ENCODE measurements around the gene SCN1A.
A peak's percentile ranks its signal among the peaks of the same experiment; 100 is the strongest.
"Not testable (repeated sequence)": the region's sequence is repeated elsewhere in the genome, so short reads cannot be mapped to it uniquely, and the experiment has no call there.

SCN1A gene

GRCh38 chr2:166112193-166112605, 15.6 kb downstream of the SCN1A start:
- no peaks in the 10 kb centered on the region for H3K36me3 ChIP-seq (ENCODE audit: insufficient read depth, low read length)
- no peak overlapping the region for H3K4me3 ChIP-seq (ENCODE audit: low read depth, low read length)
- H3K4me1 ChIP-seq (ENCODE audit: control insufficient read depth, insufficient read depth, low read length, unreplicated experiment) = peaks cover 21% of the 10 kb centered on the region
- no peak overlapping the region for H3K27ac ChIP-seq (ENCODE audit: low read depth, low read length)
- H3K79me2 ChIP-seq (ENCODE audit: control insufficient read depth, insufficient read depth, low read length, unreplicated experiment) = no peaks in the 10 kb centered on the region
- H2AFZ ChIP-seq (ENCODE audit: low read length, unreplicated experiment) = no peak overlapping the region
- no peaks in the 10 kb centered on the region for H3K27me3 ChIP-seq (ENCODE audit: insufficient read depth, low read length)

GRCh38 chr2:166106431-166107015, 21.3 kb downstream of the SCN1A start:
- Histone ChIP-seq H3K36me3 (ENCODE audit: insufficient read depth, low read length) (no peaks in the 10 kb centered on the region), H3K4me3 (ENCODE audit: low read depth, low read length) (no peak overlapping the region), H3K27ac (ENCODE audit: low read depth, low read length) (no peak overlapping the region), H3K27me3 (ENCODE audit: insufficient read depth, low read length) (no peaks in the 10 kb centered on the region), H3K79me2 (ENCODE audit: control insufficient read depth, insufficient read depth, low read length, unreplicated experiment) (no peaks in the 10 kb centered on the region), H3K4me1 (ENCODE audit: control insufficient read depth, insufficient read depth, low read length, unreplicated experiment) (peaks cover 10% of the 10 kb centered on the region), H2AFZ (ENCODE audit: low read length, unreplicated experiment) (peak overlapping the region; percentile 42)

DNA sequence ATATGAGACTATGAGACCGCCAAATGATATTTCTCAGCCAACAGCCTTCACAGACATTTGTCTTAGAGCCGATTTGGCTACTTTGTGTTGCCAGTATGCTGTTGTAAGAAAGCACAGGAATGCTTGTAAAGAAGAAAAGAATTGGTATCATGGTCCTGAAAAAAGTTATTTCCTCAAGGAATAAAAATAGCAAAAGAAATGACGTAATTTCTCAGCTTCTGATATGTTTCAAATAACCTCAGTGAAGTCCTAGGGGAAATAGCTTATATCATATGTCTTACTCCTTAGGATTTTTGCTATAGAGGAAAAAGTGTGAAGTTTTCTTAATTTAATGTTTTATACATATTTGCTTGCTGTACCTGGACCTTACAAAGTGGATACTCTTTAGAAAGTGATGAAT, 23.0 kb downstream of the SCN1A start:
- H3K79me2 ChIP-seq (ENCODE audit: control insufficient read depth, insufficient read depth, low read length, unreplicated experiment) = no peaks in the 10 kb centered on the region
- peak overlapping the region; percentile 44 for H2AFZ ChIP-seq (ENCODE audit: low read length, unreplicated experiment)
- no peaks in the 10 kb centered on the region for H3K36me3 ChIP-seq (ENCODE audit: insufficient read depth, low read length)
- H3K27ac ChIP-seq (ENCODE audit: low read depth, low read length) = no peak overlapping the region
- H3K4me1 ChIP-seq (ENCODE audit: control insufficient read depth, insufficient read depth, low read length, unreplicated experiment) = peaks cover 10% of the 10 kb centered on the region
- no peaks in the 10 kb centered on the region for H3K27me3 ChIP-seq (ENCODE audit: insufficient read depth, low read length)
- H3K4me3 ChIP-seq (ENCODE audit: low read depth, low read length) = no peak overlapping the region

DNA sequence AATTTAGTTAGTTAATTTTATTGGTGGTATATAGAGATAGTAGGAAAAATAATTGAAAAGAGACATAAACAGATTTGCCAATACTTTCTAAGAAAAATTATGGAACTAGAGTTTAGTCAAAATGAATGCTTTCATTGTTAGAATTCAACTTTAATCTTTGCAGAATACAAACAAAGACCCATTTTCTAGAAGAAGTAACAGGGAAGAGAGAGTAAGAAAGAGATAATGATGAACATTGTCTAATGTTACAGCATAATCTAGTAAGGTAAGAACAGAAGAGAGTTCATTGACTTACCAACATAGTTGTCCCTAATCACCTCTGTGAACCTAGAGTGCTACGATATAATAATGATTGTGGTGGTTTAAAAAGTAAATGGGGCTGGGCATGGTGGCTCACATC, 23.7 kb downstream of the SCN1A start:
- Histone ChIP-seq H2AFZ (ENCODE audit: low read length, unreplicated experiment) (peak overlapping the region; percentile 43), H3K36me3 (ENCODE audit: insufficient read depth, low read length) (no peaks in the 10 kb centered on the region), H3K79me2 (ENCODE audit: control insufficient read depth, insufficient read depth, low read length, unreplicated experiment) (no peaks in the 10 kb centered on the region), H3K27ac (ENCODE audit: low read depth, low read length) (no peak overlapping the region), H3K27me3 (ENCODE audit: insufficient read depth, low read length) (no peaks in the 10 kb centered on the region), H3K4me1 (ENCODE audit: control insufficient read depth, insufficient read depth, low read length, unreplicated experiment) (peaks cover 10% of the 10 kb centered on the region), H3K4me3 (ENCODE audit: low read depth, low read length) (no peak overlapping the region)

- not testable (repeated sequence) for H3K27ac ChIP-seq (ENCODE audit: low read depth, low read length); H3K79me2 ChIP-seq (ENCODE audit: control insufficient read depth, insufficient read depth, low read length, unreplicated experiment); H3K36me3 ChIP-seq (ENCODE audit: insufficient read depth, low read length); H3K4me3 ChIP-seq (ENCODE audit: low read depth, low read length); H3K27me3 ChIP-seq (ENCODE audit: insufficient read depth, low read length); H3K4me1 ChIP-seq (ENCODE audit: control insufficient read depth, insufficient read depth, low read length, unreplicated experiment); H2AFZ ChIP-seq (ENCODE audit: low read length, unreplicated experiment)
Measured at GRCh38 chr2:166103277-166103676, 24.5 kb downstream of the SCN1A start.

GRCh38 chr2:166094325-166094724, 33.5 kb downstream of the SCN1A start:
- Histone ChIP-seq H3K27me3 (ENCODE audit: insufficient read depth, low read length) (no peaks in the 10 kb centered on the region), H3K27ac (ENCODE audit: low read depth, low read length) (no peak overlapping the region), H2AFZ (ENCODE audit: low read length, unreplicated experiment) (no peak overlapping the region), H3K4me1 (ENCODE audit: control insufficient read depth, insufficient read depth, low read length, unreplicated experiment) (peaks cover 36% of the 10 kb centered on the region), H3K4me3 (ENCODE audit: low read depth, low read length) (no peak overlapping the region), H3K79me2 (ENCODE audit: control insufficient read depth, insufficient read depth, low read length, unreplicated experiment) (no peaks in the 10 kb centered on the region), H3K36me3 (ENCODE audit: insufficient read depth, low read length) (no peaks in the 10 kb centered on the region)

DNA sequence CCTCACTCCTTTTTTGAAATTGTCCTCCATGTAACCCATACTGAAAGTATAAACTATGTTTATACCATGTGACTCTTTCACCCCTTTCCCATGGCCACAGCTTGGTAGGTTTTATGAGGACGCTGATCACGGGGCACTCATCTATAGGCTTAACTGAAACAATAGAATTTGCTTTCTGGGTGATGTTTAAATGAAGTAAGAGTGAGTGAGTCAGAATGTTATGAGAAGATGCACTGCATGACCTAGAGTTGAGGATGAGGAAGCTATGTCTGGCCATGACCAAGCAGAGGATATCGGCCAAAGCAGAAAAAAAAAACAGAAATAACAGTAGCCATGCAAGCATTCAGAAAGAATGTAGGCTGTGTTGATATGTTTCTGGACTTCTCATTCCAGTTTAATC, 34.9 kb downstream of the SCN1A start:
- Histone ChIP-seq H3K79me2 (ENCODE audit: control insufficient read depth, insufficient read depth, low read length, unreplicated experiment) (no peaks in the 10 kb centered on the region), H3K27ac (ENCODE audit: low read depth, low read length) (peak overlapping the region; percentile 93), H3K27me3 (ENCODE audit: insufficient read depth, low read length) (no peaks in the 10 kb centered on the region), H3K4me1 (ENCODE audit: control insufficient read depth, insufficient read depth, low read length, unreplicated experiment) (peaks cover 48% of the 10 kb centered on the region), H3K36me3 (ENCODE audit: insufficient read depth, low read length) (no peaks in the 10 kb centered on the region), H2AFZ (ENCODE audit: low read length, unreplicated experiment) (no peak overlapping the region), H3K4me3 (ENCODE audit: low read depth, low read length) (no peak overlapping the region)

DNA sequence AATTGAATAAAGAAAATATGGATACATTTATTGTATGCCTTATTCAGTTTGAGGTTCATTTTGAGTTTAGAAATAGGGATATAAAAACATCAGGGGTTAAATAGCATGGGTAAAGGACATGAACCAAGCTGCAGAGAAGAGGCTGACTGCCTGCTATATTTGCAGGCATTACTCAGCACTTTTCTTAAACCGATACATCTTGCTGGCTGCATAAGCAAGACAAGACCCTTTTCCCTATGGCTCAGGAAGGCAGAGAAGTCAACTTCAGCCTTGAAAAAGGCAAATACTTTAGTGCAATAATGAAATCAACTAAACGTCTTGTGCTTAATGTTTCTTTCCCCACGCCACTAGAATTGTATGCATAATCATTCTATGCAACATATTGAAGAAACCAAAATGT, 36.4 kb downstream of the SCN1A start:
- H3K27me3 ChIP-seq (ENCODE audit: insufficient read depth, low read length) = no peaks in the 10 kb centered on the region
- H2AFZ ChIP-seq (ENCODE audit: low read length, unreplicated experiment) = peak overlapping the region; percentile 6
- H3K27ac ChIP-seq (ENCODE audit: low read depth, low read length) = peak overlapping the region; percentile 93
- H3K4me1 ChIP-seq (ENCODE audit: control insufficient read depth, insufficient read depth, low read length, unreplicated experiment) = peaks cover 49% of the 10 kb centered on the region
- H3K36me3 ChIP-seq (ENCODE audit: insufficient read depth, low read length) = no peaks in the 10 kb centered on the region
- H3K4me3 ChIP-seq (ENCODE audit: low read depth, low read length) = no peak overlapping the region
- no peaks in the 10 kb centered on the region for H3K79me2 ChIP-seq (ENCODE audit: control insufficient read depth, insufficient read depth, low read length, unreplicated experiment)

DNA sequence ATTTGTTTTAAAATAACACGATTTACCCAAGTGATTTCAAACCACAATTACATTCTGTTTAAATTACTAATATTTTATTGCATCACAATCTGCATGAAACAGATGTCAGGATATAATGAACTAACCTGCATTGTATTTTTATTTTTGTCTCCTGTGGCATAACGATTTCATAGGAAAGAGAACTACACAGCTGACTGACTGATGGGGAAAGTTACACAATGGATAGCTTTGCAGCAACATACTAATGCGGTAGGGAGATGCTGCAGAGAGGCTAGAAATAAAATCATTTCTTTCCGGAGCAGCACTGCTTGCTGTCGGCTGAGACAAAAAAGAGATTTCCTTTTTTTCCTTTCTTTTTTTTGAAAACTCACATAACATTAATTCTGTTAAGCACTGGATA, 36.9 kb downstream of the SCN1A start:
- no peaks in the 10 kb centered on the region for H3K79me2 ChIP-seq (ENCODE audit: control insufficient read depth, insufficient read depth, low read length, unreplicated experiment)
- no peak overlapping the region for H2AFZ ChIP-seq (ENCODE audit: low read length, unreplicated experiment)
- peaks cover 49% of the 10 kb centered on the region for H3K4me1 ChIP-seq (ENCODE audit: control insufficient read depth, insufficient read depth, low read length, unreplicated experiment)
- H3K27ac ChIP-seq (ENCODE audit: low read depth, low read length) = peak overlapping the region; percentile 93
- H3K4me3 ChIP-seq (ENCODE audit: low read depth, low read length) = no peak overlapping the region
- no peaks in the 10 kb centered on the region for H3K36me3 ChIP-seq (ENCODE audit: insufficient read depth, low read length)
- no peaks in the 10 kb centered on the region for H3K27me3 ChIP-seq (ENCODE audit: insufficient read depth, low read length)

GRCh38 chr2:166090346-166090745, 37.5 kb downstream of the SCN1A start:
- Histone ChIP-seq H3K79me2 (ENCODE audit: control insufficient read depth, insufficient read depth, low read length, unreplicated experiment) (no peaks in the 10 kb centered on the region), H3K27ac (ENCODE audit: low read depth, low read length) (peak overlapping the region; percentile 93), H3K4me3 (ENCODE audit: low read depth, low read length) (no peak overlapping the region), H3K4me1 (ENCODE audit: control insufficient read depth, insufficient read depth, low read length, unreplicated experiment) (peaks cover 49% of the 10 kb centered on the region), H3K27me3 (ENCODE audit: insufficient read depth, low read length) (no peaks in the 10 kb centered on the region), H2AFZ (ENCODE audit: low read length, unreplicated experiment) (peak overlapping the region; percentile 3), H3K36me3 (ENCODE audit: insufficient read depth, low read length) (no peaks in the 10 kb centered on the region)

- Histone ChIP-seq H3K36me3 (ENCODE audit: insufficient read depth, low read length) (no peaks in the 10 kb centered on the region), H3K79me2 (ENCODE audit: control insufficient read depth, insufficient read depth, low read length, unreplicated experiment) (no peaks in the 10 kb centered on the region), H3K4me3 (ENCODE audit: low read depth, low read length) (no peak overlapping the region), H3K4me1 (ENCODE audit: control insufficient read depth, insufficient read depth, low read length, unreplicated experiment) (peaks cover 49% of the 10 kb centered on the region), H3K27me3 (ENCODE audit: insufficient read depth, low read length) (no peaks in the 10 kb centered on the region), H2AFZ (ENCODE audit: low read length, unreplicated experiment) (no peak overlapping the region), H3K27ac (ENCODE audit: low read depth, low read length) (peak overlapping the region; percentile 93)
Measured at GRCh38 chr2:166088634-166089033, 39.2 kb downstream of the SCN1A start.

Data from ACC112 (cell line).